ENCODE data around the gene C4orf36.

The C4orf36 gene

GRCh38 chr4:86919561-86920223, 27.5 kb upstream of the C4orf36 start:
- no peak for DNase-seq (ENCODE audit: extremely low read depth, insufficient read length)
- TF ChIP-seq, protein P1, sequence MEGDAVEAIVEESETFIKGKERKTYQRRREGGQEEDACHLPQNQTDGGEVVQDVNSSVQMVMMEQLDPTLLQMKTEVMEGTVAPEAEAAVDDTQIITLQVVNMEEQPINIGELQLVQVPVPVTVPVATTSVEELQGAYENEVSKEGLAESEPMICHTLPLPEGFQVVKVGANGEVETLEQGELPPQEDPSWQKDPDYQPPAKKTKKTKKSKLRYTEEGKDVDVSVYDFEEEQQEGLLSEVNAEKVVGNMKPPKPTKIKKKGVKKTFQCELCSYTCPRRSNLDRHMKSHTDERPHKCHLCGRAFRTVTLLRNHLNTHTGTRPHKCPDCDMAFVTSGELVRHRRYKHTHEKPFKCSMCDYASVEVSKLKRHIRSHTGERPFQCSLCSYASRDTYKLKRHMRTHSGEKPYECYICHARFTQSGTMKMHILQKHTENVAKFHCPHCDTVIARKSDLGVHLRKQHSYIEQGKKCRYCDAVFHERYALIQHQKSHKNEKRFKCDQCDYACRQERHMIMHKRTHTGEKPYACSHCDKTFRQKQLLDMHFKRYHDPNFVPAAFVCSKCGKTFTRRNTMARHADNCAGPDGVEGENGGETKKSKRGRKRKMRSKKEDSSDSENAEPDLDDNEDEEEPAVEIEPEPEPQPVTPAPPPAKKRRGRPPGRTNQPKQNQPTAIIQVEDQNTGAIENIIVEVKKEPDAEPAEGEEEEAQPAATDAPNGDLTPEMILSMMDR (IDR thresholded peaks at IDR 0.05; ENCODE audit: insufficient read depth, low read length, poor library complexity, severe bottlenecking) = no peak

DNA sequence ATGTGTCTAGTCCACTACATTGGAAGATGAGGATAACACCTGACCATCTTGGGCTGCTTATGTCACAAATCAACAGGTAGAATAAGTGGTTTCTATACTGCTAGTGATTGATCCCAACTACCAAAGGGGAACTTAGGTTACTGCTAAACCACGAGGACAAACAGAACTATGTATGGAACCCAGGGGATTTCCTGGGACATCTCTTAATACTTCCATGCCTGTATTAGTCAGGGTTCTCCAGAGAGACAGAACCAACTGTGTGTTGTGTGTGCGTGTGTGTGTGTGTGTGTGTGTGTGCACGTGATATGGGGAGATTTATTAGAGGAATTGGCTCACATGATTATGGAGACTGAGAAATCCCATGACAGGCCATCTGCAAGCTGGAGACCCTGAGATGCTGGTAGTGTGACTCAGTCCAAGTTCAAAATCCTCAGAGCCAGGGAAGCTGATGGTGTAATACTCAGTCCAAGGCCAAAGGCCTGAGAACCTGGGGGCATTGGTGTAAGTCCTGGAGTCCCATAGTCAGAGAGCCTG, 26.4 kb upstream of the C4orf36 start:
- Histone ChIP-seq H3K4me3 (replicated peaks; ENCODE audit: low read depth, low read length) (no peak overlapping the region), H3K27me3 (replicated peaks; ENCODE audit: control insufficient read depth, insufficient read depth, low read length) (no peaks in the 10 kb centered on the region), H3K36me3 (ENCODE audit: control insufficient read depth, insufficient read depth, low read length) (no peaks in the 10 kb centered on the region; the same call in 1 of the 2 replicates)
- no peak for DNase-seq (ENCODE audit: extremely low read depth, insufficient read length)
- TF ChIP-seq, protein P1 (IDR thresholded peaks at IDR 0.05; ENCODE audit: insufficient read depth, low read length, poor library complexity, severe bottlenecking) = no peak

More at GRCh38 chr4:86919561-86920223, 27.5 kb upstream of the C4orf36 start:
- Histone ChIP-seq H3K36me3 (ENCODE audit: control insufficient read depth, insufficient read depth, low read length) (no peaks in the 10 kb centered on the region; the same call in 1 of the 2 replicates), H3K27me3 (replicated peaks; ENCODE audit: control insufficient read depth, insufficient read depth, low read length) (no peaks in the 10 kb centered on the region), H3K4me3 (replicated peaks; ENCODE audit: low read depth, low read length) (no peak overlapping the region)

DNA sequence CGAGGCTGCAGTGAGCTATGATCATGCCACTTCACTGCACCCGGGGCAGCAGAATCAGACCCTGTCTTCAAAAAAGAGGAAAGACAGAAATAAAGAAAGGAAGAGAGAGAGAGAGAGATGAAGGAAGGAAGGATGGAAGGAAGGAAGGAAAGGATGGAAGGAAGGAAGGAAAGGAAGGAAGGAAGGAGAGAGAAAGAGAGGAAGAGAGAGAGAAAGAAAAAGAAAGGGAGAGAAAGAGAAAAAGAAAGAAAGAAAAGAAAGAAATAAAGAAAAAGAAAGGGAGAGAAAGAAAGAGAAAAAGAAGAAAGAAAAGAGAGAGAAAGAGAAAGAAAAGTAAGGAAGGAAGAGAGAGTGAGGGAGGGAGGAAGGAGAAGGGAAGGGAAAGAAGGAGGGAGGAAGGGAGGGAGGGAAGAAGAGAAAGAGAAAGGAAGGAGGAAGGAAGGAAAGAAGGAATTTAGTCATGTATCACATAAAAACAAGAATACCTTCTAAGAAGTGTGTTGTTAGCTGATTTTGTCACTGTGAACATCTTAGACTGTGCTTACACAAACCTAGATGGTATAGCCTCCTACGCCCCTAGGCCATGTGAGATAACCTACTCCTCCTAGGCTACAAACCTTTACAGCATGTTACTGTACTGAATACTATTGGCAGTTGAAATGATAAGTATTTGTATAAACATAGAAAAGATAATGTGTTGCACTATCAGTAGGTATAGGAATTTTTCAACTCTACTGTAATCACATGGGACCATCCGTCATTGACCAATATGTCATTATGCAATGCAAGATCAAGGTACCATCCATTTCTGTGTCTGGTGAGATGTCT, 25.2 kb upstream of the C4orf36 start:
- Histone ChIP-seq H3K36me3 (ENCODE audit: control insufficient read depth, insufficient read depth, low read length) (no peaks in the 10 kb centered on the region; the same call in 1 of the 2 replicates), H3K27me3 (replicated peaks; ENCODE audit: control insufficient read depth, insufficient read depth, low read length) (no peaks in the 10 kb centered on the region), H3K4me3 (replicated peaks; ENCODE audit: low read depth, low read length) (no peak overlapping the region)
- no peak for DNase-seq (ENCODE audit: extremely low read depth, insufficient read length)
- TF ChIP-seq, protein P1 (IDR thresholded peaks at IDR 0.05; ENCODE audit: insufficient read depth, low read length, poor library complexity, severe bottlenecking) = no peak

DNA sequence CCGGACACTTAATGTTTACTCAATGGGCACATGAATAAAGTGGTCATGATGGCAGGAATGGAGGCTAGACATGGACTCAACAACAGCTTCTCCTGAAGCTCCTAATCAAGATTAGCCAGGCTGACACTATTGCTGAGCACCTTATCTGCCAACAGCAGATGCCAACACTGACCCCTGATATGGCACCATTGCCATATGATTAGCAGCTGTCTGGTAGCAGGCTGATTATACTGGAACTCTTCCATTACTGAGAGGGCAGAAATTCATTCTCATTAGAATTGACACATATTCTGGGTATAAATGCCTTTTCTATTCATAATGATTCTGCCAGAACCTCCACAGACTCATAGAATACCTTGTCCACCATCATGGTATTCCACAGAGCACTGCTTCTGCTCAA, 24.2 kb upstream of the C4orf36 start:
- Histone ChIP-seq H3K27me3 (replicated peaks; ENCODE audit: control insufficient read depth, insufficient read depth, low read length) (no peaks in the 10 kb centered on the region), H3K4me3 (replicated peaks; ENCODE audit: low read depth, low read length) (no peak overlapping the region), H3K36me3 (ENCODE audit: control insufficient read depth, insufficient read depth, low read length) (no peaks in the 10 kb centered on the region; the same call in 1 of the 2 replicates)
- no peak for DNase-seq (ENCODE audit: extremely low read depth, insufficient read length)
- TF ChIP-seq, protein P1 (IDR thresholded peaks at IDR 0.05; ENCODE audit: insufficient read depth, low read length, poor library complexity, severe bottlenecking) = no peak

DNA sequence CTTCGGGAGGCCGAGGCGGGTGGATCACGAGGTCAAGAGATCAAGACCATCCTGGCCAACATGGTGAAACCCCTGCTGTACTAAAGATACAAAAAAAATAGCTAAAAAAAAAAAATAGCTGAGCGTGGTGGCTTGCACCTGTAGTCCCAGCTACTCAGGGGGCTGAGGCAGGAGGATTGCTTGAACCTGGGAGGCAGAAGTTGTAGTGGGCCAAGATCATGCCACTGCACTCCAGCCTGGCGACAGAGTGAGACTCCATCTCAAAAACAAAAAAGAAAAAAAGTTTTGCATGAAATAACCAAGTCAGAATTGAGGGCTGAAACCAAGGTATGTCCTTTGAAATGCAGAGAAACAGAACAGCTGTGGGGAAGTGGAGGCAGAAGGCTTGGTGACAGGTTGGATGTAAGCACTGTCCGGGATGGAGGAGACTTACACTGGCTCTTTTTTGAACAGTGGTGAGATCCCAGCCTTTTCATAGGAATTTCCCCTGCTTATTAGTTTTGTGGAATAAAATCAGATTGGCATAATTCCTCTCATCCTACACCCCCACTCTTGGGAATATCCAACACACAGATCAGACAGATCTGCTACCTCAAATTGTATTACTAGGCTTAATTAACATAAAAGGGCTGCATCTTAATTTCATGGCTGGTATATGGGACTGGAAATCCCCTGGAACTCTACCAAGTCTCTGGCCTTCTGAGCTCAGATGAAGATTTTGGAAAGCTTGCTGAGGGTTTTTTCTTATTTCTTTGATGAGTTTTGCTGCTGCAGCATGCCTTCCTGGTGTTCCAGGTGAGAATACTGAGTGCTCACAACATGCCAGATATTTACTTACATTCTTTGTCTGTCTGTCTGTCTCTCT, 18.8 kb upstream of the C4orf36 start:
- TF ChIP-seq, protein P1 (IDR thresholded peaks at IDR 0.05; ENCODE audit: insufficient read depth, low read length, poor library complexity, severe bottlenecking) = no peak
- H3K27me3 ChIP-seq (replicated peaks; ENCODE audit: control insufficient read depth, insufficient read depth, low read length) = no peaks in the 10 kb centered on the region
- DNase-seq (ENCODE audit: extremely low read depth, insufficient read length) = no peak
- H3K4me3 ChIP-seq (replicated peaks; ENCODE audit: low read depth, low read length) = no peak overlapping the region
- no peaks in the 10 kb centered on the region for H3K36me3 ChIP-seq (ENCODE audit: control insufficient read depth, insufficient read depth, low read length)

Measured in GM06990 (cell line).